Fibroblast of skin of left biceps (primary cell): ENCODE data around the gene PRPF8.

ENCODE experiments used
- DNase-seq, 2 experiments: peaks; one replicate each; pipeline ENCODE4 v3.0.0-alpha.2; 2013; ENCODE audit warnings: low read depth in 2 of 2

Gene PRPF8

DNA sequence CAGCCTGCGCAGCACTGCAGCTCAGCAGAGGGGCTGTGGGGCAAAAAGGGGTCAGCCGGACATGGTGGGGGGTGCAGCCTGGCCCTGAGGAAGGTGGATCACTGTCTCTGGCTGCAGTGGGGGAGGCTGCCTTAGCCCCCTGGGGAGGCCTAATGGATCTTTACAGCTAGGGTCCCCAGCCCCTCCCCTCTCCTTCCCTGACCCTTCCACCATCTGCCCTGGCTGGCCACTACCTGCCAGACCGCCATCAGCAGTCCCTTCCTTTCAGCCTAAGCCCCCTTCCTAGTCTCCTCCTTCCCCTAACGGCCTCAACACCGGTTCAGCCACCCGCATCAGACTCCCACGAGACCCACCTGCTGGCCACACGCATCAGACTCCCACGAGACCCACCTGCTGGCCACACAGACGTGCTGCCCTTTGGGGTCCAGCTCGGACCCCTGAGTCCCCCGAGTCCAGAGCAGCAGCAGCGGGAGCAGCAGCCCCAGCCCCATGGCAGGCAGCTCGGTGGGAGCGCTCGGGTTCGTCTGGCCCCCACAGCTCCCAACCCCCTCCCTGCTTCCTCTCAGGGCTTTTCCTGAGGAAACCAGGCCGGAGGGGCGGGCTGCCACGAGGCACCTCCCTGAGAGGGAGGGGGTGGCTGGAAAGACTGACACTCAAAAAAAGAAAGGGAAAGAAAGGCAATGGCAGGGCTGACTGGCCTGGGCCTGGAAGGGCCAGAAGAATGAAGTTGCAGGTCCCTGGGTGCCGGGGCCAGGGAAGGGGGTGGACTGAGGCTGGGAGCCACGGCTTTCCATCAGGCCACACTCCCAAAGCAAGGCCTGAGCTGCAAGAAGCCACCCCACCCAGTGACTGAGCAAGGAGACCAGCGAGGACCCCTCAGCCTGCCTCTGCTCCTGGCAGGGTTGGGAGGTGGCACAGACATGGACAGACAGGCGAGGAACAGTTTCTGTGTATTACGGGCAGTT, 39.2 kb downstream of the PRPF8 start, which contains the start of gene SCARF1:
Gene SCARF1, minus strand, starts transcription at position 526 of the 965 bp plus-strand sequence. Its CDS starts 35 bp downstream, at position 491.
- no peak for DNase-seq

DNA sequence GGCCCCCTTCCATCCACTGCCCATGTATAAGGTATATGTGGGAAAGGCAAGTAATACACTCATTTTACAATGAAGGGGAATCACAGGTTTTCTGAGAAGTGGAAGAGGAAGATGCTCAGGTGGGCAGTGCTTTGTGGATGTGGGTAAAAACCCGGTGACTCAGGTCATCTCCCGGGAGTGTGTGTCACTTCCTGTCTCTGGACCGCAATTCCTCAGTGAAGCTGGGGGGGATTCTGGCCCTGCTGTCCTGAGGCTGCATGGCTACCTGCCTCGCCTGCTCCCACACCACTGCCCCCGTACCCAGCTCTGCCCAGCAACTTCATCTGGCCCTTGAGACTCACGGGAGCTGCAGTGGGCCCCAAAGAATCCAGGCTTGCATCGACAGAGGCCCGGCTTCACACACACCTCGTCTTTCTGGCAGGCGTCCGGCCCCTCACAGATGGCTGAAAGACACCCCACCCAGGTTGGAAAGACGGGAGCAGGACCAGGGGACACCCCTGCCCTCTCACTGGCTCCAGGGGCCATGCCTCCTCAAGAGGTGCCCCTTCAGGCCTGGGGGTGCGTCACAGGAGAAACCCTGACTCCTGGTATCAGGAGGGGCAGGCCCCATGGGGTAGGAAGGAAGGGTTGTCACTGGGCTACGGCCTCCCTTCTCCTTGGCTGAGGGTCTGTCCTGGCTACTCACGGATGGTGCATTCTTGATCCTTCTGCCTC, 40.0 kb downstream of the PRPF8 start:
- no peak for DNase-seq

DNA sequence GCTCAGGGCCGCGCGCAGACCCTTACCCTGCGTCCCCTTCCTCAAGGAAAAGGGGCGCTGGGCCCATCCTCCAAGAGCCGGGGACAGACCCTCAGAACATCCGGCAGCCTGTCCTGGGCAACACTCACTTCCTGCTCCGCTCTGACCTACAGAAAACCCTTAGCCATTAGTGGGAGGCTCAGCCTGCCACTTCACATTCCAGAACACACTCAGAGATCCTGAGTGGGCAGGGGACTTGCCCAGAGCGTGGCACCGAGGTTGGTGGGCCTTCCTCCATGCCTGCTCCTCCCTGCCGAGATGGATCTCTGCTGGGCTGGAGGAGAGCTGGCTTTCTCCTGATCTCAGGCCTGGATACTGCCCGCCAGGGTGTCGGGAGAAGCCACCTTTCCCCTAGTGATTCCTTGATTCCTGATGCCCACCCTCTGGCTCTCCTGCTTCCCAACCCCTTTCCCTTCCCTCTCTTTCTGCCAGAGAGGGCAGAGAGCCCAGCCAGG, 40.6 kb downstream of the PRPF8 start:
- DNase-seq: no peak

DNA sequence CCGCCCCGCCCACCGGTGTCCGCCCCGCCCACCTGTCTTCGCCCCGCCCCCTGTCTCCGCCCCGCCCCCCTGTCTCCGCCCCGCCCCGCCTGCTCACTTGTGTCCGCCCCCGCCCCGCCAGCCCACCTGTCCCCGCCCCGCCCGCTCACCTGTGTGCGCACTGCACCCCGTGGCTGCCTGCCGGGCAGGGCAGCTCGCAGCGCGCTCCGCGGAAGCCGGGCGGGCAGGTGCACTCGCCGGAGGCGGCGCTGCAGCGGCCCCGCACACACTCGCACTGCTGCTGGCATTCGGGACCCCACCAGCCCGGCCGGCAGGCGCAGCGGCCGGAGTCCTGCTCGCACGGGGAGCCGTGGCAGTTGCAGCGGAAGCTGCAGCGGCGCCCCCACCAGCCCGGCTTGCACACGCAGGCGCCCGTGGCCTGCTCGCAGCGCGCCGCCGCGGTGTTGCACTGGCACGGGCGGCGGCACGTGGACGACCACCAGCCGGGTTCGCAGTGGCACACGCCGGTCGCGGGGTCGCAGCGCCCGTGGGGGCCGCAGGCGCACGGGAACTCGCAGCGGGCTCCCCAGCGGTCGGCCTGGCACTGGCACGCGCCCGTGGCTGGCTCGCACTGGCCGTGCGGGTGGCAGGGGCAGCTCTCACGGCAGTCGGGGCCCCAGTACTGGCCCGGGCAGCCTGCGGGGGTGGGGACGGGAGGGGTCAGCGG, 41.2 kb downstream of the PRPF8 start:
- DNase-seq: no peak

DNA sequence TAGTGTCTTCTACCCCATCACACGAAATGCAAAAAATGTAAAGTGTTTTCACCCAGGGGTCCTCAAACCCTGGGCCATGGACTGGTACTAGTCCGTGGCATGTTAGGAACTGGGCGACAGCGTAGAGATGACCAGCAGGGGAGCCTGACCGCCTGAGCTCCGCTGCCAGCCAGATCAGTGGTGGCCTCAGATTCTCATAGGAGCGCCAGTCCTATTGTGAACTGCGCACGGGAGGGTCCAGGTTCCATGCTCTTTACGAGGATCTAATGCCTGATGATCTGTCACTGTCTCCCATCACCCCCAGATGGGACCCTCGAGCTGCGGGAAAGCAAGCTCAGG, 43.6 kb downstream of the PRPF8 start:
- no peak for DNase-seq

DNA sequence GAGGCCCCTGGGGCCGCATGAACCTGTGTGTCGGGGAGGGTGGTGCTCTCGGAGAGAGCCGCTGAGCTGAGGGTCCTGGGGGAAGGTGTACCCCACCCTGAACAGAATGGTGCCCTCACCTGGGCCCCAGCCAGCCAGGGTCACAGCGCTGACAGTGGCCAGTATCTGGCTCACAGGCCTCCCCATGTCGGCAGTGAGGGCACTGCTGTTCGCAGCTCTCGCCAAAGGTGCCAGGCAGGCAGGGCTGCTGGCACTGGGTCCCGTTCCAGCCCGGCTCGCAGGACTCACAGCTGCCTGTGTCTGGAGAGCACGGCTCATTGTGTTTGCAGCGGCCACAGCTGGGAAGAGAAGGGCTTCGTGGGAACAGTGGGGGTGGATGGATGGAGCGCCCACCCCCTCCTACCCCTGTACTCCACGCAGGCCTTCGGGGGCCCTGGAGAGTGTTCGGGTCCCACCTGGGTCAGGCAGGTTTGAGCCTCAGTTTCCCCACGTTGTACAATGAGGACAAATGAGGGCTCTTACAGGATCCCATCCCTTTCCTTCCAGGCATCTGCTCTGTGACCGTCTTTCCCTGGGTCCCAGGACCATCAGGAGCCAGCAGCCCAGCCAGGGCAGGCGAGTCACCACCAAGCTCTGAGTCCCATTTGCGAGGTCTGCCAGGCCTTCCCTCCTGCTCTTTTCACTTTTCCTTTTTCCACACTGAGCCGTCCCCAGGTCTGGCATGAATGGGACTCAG, 44.2 kb downstream of the PRPF8 start:
- no peak for DNase-seq

DNA sequence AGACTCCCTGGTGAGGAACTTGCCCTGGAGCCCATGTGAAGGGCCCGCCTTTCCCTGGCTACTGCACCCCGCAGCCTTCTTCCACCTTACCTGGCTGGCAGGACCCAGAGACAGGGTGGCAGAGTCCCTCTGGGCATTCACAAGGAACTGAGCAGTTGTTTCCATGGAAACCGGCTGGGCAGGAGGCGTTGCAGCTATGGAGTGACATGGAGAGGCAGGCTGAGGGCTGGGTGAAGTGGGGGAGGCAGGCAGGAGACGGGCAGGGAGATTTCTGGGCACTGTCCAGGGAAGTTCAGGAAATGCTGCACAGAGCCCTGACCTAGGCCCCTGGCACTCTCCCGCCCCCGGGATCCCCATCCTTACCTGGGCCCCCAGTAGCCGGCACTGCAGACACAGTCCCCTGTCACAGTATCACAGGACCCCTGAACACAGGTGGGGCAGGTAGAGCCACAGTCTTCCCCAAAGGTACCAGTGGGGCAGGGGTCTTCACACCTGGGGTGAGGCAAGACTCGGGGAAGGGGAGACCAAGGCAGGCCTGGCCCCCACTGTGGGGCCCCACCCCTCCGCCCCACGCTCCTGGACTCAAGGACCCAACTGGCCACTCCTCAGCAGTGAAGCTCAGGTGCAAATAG, 45.0 kb downstream of the PRPF8 start:
- DNase-seq: no peak

DNA sequence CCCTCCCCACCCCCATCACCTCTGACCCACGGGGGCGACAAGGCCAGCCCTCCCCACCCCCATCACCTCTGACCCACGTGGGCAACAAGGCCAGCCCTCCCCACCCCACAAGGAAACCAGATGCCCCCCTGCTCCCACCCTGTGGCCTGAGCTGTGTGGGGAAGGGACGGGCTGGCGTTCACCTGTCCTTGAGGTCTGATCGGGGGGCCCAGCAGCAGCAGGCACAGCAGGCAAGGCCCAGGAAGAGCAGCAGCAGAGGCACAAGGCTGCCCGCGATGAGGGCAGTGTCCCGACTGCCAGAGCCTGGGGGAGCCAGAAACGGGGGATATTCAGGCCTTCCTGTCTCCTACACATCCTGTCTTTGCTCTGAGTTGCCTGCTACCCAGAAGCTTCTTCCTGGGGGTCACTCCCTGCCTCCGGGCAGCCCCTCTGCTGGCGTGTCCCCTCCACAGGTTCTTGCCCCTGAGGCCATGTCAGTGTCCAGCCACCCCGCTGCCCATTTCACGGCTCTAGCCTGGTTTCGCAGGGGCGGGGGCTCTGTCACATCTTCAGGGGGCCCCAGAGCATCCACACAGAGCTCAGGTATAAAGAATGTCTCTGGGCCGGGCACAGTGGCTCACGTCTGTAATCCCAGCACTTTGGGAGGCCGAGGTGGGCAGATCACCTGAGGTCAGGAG, 45.9 kb downstream of the PRPF8 start:
- no peak for DNase-seq

DNA sequence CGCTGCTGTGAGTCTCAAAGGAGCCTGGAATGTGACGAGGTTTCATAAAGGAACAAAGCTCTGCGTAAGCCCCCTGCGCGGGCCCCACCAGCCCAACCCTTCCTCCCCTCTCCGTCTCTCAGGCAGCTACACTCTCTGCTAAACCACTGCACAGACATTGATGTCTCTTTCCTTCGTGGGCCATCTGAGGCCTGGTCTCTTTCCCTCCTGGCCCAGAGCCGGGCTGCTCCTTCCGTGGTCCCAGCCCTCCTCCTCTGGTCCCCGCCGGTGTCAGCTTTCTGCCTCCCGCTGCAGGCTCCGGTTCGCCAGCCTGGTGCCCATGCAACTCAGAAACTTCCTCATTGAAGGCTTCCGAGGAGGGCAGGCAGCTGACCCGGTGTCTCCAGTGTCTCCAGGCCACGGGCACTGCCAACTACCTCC, 46.5 kb downstream of the PRPF8 start:
- no peak for DNase-seq

DNA sequence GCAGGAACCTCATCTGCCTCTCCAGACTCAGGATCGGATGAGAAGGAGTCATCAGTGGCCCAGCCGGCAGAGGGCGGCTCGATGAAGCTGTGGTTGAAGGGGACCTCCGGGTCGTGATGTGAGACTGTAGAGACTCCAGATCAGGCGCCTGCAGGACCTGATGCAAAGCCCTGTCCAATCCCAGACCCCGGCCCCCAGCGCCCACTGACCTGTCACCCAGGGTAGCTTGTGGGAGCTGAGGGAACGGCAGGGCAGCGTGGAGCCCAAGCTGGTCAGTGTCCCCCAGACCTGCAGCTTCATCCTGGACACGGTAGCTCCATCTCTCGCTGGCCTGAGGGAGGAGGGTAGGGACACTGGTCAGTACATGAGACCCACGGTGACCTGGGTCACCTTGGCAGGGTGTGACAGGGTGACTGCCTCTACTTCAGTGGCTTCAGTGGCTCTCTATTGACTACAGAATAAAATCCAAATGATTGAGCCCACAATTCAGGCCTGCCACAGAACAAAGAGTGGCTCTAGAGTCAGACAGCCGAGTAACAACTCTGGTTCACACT, 47.9 kb downstream of the PRPF8 start:
- no peak for DNase-seq

DNA sequence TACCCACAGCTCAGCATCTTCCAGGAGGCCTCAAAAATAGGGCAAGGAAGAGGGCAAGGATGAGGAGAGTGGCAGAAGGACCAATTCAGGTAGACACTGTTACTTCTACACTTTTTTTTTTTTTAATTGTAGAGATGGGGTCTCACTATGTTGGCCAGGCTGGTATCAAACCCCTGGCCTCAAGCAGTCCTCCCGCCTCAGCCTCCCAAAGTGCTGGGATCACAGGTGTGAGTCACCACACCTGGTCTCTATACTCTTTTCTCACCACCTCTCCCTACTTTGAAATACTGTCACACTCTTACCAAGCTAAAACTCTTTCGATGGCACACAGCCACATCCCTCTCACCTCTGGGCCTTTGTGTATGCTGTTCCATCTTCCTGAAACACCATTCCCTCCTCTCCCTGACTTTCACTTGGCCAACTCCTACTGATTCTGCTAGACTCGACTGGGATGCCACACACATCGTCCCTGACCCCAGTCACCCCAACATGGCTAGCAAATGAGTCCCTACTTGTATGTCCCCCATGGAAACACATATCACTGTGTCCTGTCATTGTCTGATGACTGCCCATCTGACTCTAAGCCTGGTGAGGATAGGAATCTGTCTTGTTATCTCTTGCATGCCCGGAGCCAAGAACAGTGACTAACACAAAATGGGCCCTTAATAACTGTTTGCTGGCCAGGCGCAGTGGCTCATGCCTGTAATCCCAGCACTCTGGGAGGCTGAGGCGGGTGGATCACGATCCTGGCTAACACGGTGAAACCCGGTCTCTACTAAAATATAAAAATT, 48.8 kb downstream of the PRPF8 start:
- DNase-seq: no peak

DNA sequence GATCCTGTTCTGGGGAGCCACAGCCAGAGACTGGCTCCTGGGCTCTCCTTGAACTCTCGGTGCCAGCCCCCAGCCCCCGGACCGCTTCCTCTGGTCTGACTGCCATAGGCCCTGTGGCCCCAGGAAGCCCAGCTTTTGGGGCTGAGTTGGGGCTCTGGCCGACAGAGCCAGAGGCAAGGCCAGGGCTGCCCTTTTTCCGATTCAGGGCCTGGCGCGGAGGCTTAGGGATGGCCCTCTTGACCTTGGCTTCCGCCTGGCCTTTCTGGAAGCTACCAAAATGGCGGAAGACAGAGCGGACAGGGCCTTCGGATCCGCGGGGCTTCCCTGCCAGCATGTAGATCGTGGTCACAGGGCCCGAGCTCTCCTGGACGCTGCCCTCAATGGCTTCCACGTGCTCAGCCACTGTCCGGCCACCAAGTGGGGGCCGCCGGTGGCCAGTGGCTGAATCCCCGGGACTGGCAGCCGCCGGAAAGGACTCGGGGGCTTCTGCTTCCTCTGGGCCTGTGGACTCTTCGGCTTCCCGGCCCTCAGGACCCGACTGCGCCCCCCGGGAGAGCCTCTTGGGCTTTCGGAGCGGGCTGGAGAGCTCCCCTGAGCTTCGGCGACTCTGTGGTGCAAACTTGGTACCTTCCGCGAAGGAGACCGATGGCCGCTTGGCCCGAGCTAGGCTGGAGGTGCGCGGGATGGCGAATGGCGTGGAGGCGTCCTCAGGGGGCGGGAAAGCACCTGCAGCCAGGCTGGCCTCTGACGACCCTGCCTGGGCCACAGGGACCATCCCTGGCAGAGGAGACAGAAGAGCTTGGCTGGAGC, 49.6 kb downstream of the PRPF8 start:
- DNase-seq: no peak

DNA sequence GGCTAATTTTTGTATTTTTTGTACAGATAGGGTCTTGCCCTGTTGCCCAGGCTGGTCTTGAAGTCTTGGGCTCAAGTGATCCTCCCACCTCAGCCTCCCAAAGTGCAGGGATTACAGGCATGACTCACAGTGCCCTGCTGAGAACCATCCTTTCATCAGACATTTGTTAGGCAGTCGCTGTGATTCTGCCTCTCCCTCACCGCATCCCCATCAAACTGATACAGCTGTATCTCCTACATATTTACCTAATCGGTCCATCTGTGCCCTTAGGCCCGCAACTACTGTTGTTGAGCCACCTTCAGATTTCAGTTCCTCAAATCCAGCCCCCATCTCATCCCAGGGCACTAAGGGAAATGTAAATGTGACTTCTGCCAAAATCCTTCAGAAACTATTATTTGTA, 54.0 kb downstream of the PRPF8 start:
- no peak for DNase-seq

DNA sequence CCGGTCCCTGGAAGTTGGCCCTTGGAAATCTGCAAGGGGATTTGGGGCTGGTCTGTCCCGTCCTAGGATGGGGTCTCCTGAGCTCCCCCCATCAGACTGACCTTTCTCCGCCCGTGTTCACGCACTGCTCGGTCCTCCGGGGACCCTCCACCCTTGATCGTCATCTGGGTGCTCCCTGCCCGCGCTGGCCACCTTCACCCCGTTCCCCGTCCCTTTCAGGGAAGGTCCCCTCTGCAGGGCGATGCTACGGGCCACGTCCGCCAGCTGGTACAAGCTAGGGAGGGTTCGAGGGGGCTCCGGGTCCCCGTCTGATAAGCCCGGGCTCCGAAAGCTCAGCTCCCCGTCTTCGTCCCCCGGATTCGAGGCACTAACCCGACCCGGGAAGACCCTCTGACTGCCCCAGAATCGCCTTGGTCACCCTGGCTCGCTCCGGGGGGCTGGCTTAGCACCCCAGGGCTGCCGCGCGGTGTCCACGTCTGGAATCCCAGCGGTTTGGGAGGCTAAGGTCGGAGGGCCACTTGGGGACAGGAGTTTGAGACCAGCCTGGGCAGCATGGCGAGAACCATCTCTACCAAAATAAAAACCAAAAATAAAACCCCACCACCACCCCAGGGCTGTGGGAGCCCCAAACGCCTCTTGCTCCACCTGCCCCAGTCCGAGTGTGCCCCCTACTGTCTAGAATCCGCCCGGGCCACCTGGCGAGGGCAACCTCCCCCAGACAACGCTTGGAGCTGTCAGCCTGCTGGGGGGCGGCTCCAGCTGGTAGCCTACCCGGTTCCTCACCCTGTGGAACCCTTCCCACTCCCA, 55.0 kb downstream of the PRPF8 start:
- DNase-seq: no peak

DNA sequence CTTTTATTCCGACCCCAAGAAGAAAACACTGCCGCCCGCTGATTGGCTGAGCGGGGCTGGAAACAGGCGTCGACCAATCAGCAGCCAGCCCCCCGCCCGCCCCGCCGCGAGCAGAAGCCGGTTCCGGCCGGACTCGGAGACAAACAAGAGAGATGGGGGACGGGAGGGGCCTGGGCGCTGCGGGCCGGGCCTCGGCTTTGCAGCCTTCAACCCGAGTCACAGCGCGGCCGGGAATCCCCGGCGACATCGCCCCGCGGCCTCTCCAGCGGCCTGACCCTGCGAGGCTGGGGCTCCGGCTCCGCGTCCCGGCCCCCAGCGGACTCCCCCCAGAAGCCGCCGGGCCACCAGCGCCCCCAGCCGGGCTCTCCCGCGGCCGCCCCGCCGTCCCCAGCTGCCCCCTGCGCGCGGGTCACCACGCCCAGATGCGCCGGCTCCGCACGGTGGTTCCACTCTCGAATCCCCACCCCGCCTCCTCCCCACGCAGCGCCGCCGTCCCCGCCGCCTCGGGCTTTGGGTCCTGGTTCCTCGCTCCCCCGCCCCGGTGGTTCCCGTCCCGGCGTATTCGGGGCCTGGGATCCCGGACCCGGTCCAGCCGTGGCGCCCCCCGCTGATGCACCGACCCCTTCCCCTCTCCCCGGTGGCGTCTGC, 55.7 kb downstream of the PRPF8 start:
- DNase-seq: peak; percentile 77 to 82

DNA sequence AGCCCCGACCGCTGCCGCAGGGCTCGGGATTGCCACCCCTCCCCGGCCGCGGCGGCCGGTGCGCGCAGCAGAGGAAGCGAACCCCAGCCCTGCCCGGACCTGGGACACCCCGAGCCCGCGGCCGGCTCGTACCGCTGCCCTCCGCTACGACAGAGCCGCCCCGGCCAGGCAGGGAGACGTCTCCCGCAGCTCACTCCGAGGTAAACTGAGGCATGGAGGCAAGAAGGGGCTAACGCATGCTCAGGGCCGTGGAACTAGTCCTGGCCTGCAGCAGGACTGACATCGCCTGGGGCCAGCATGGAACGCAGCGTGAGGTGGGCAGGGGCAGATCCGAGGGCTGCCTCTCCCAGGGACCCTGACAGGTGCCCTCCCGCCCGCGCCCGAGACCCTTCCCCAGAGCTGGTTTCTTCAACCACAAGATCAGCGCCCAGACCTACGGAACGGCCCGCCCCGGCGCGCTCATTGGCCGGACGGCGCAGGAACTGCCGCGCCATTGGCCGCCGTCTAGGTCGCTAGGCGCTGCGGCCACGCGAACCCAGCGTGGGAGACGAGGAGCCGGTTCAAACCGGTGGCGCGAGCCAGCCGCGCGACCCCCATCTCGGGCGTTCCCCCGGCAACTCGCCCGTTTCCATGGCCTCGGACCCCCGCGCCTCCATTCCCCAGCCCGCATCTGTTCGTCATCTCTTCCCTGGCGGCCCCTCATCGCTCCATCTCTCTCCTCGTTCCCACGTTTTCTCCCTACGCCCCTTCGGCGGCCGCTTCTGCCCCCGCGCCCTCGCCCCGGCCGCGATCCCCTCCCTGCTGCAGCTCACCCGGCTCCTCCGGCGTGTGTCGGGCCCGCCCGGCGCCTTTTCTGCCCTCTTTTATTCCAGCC, 56.4 kb downstream of the PRPF8 start, which contains the start of gene SLC43A2:
Gene SLC43A2, minus strand, starts transcription at position 853 of the 874 bp plus-strand sequence. CDS start 960 bp downstream, outside the sequence.
- DNase-seq: peak; percentile 27 to 28
